K562 (cell line): ENCODE results near the gene XAB2. TPM values are rescaled to one million over a fixed set of nuclear protein-coding genes. Genes with fewer than 3 reads are reported as not detected.

Experiments used
- CHD7 ChIP-seq: fragments of 200-600 bp; sonication (generic); IDR thresholded peaks from one replicate; pipeline ENCODE4 v1.6.1; 2012; ENCODE audit warnings: mild to moderate bottlenecking, low read depth, low read length, inconsistent platforms
- CREB3 ChIP-seq: fragments of 450-650 bp; conservative IDR thresholded peaks from 2 replicates; pipeline ENCODE4 v1.6.1; 2016; ENCODE audit warnings: missing genetic modification characterization, low read depth, mild to moderate bottlenecking, missing compliant biosample characterization, moderate library complexity
- RBBP5 ChIP-seq: fragments of 200-600 bp; sonication (generic); IDR thresholded peaks from 2 replicates; pipeline ENCODE4 v1.6.1; 2012; ENCODE audit warnings: borderline replicate concordance, mild to moderate bottlenecking, low read length, control low read depth, inconsistent platforms; ENCODE audit not compliant: insufficient read depth, poor library complexity, severe bottlenecking
- RBFOX2 ChIP-seq: fragments of 200-400 bp; formaldehyde crosslinking; IDR thresholded peaks from 2 replicates; pipeline ENCODE4 v1.6.1; 2017; ENCODE audit warnings: low read depth, mild to moderate bottlenecking, low read length, moderate library complexity
- SPI1 ChIP-seq: IDR thresholded peaks from 2 replicates; pipeline ENCODE4 v1.6.1; 2011; ENCODE audit warnings: low read depth, low read length, control low read depth, borderline replicate concordance
- ZBTB8A ChIP-seq: fragments of 450-650 bp; IDR thresholded peaks from 2 replicates; pipeline ENCODE4 v1.6.1; 2018; ENCODE audit warnings: mild to moderate bottlenecking, moderate library complexity; ENCODE audit not compliant: partially characterized antibody
- polyA plus RNA-seq, 8 experiments: library from polyadenylated mRNA; depleted of rRNA in 4 of 8; stranded (reverse) in 5 of 8; unstranded in 3 of 8; fragments of >200 nt; fragmentation: Nextera tagmentation in 2 of 8; fragmentation: Illumina TruSeq in 1 of 8; extraction: Ambion mirVana in 2 of 8; extraction: Trizol in 1 of 8; gene quantifications; 2 replicates each; pipeline versions ENCODE4 v1.2.1 to v1.2.3, GENCODE V29; 2011 to 2014; ENCODE audit warnings: inconsistent platforms in 1 of 8, missing spikeins in 1 of 8
- total RNA-seq, 7 experiments: library from RNA; depleted of rRNA in 6 of 7; stranded (reverse); fragments of >200 nt in 6 of 7; fragmentation: Illumina TruSeq in 2 of 7; extraction: Trizol in 2 of 7; gene quantifications; 2 replicates each; pipeline versions ENCODE4 v1.2.1 to v1.2.3, GENCODE V29; 2011 to 2021; ENCODE audit warnings: low replicate concordance in 1 of 7

The XAB2 gene
- total and polyA plus RNA-seq, 9 of the 15 experiments (the other 6 are each of a cell fraction or from before 2014, with no cell fraction given) = 0.21 to 58.3 (median 20.0) TPM

DNA sequence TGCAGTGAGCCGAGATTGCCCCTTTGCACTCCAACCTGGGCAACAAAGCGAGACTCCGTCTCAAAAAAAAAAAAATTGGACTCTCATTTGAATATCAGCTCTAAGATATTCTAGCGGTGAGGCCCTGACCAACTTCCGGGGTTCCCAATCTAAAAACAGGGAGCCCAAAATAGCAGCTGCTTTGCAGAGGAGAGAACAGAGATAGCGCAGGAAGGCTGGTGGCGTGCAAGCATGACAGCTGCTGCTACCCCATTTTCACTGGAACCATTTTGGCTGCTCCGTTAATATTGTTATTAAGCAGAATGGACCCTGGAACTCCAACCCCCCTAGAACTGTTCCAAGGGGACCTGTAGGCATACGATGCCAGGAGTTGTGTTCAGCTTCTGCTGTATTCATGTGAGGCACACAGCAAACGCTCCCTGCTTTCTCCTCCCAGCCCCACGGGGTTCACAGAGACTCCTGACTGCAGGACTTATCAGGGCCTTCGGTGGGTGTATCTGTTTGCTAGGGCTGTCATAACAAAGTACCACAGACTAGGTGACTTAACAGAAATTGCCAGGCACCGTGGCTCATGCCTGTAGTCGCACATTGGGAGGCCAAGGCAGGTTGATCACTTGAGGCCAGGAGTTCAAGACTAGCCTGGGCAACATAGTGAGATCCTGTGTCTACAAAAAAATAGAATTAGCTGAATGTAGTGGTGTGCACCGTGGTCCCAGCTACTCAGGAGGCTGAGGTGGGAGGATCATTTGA lies 19.1 kb upstream of the XAB2 start (continued):
- TF ChIP-seq ZBTB8A = no peak
- TF ChIP-seq CHD7 = no peak
- no peak for TF ChIP-seq SPI1
- no peak for TF ChIP-seq RBFOX2
- TF ChIP-seq RBBP5 = no peak
- TF ChIP-seq CREB3 = no peak
